ENCODE data around the gene FDX2.

GRCh38 chr19:10294368-10294697 is 21.5 kb downstream of the FDX2 start:
- TF ChIP-seq CTCF (IDR thresholded peaks at IDR 0.05; ENCODE audit: low read depth, low read length, poor library complexity, severe bottlenecking) (no peak), EZH2phosphoT487 (IDR thresholded peaks at IDR 0.05; ENCODE audit: borderline replicate concordance, low read length) (no peak)
